OCI-LY1 (cell line): Measurements from ENCODE around the gene CACNG4.

Experiments
- EZH2 ChIP-seq: fragments of 200-600 bp; sonication (generic), shearing (Covaris generic); IDR thresholded peaks from 2 replicates; pipeline ENCODE4 v1.8.0; 2017; ENCODE audit warnings: borderline replicate concordance, mixed run types, mild to moderate bottlenecking, antibody characterized with exemption, low read length, moderate library complexity, mixed read lengths
- TF ChIP-seq, protein P1 (sequence below): fragments of 200-600 bp; sonication (generic), shearing (Covaris generic); IDR thresholded peaks from 2 replicates; pipeline ENCODE4 v1.5.1; 2017; ENCODE audit warnings: mild to moderate bottlenecking, antibody characterized with exemption, low read length, moderate library complexity, mixed read lengths

DNA sequence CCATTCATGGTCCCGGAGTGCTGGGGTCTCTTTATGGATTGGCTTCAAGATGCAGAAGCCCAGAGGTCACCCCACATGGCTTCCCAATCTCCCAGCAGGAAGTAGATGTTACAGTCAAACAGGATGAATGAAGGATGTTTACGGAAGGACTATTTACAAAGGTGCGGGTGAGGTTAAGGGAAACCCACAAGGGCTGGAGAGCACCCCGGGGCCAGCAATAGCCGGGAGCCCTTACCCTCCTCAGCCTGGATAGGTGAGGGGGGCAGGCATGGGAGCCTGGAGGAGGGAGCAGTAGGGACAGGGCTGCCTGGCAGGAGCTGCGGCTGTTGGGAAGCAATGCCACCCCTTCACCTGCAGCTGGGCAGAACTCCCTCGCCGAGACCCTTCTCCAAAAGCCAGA lies 55.3 kb downstream of the CACNG4 start:
- TF ChIP-seq, protein P1, sequence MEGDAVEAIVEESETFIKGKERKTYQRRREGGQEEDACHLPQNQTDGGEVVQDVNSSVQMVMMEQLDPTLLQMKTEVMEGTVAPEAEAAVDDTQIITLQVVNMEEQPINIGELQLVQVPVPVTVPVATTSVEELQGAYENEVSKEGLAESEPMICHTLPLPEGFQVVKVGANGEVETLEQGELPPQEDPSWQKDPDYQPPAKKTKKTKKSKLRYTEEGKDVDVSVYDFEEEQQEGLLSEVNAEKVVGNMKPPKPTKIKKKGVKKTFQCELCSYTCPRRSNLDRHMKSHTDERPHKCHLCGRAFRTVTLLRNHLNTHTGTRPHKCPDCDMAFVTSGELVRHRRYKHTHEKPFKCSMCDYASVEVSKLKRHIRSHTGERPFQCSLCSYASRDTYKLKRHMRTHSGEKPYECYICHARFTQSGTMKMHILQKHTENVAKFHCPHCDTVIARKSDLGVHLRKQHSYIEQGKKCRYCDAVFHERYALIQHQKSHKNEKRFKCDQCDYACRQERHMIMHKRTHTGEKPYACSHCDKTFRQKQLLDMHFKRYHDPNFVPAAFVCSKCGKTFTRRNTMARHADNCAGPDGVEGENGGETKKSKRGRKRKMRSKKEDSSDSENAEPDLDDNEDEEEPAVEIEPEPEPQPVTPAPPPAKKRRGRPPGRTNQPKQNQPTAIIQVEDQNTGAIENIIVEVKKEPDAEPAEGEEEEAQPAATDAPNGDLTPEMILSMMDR: no peak
- TF ChIP-seq EZH2: no peak
